LNCaP clone FGC (cell line): ENCODE measurements around the gene IFT43.

ENCODE experiments used
- DNase-seq: peaks from one replicate; pipeline ENCODE4 v3.0.0-alpha.2; 2011; ENCODE audit warnings: low read depth
- H3K4me3 ChIP-seq: 2 replicates; pipeline ENCODE4 v1.5.1; 2011; ENCODE audit warnings: mild to moderate bottlenecking, low read depth, low read length, control low read depth
- CTCF ChIP-seq: IDR thresholded peaks from 2 replicates; pipeline ENCODE4 v1.5.1; 2012; ENCODE audit warnings: mild to moderate bottlenecking; ENCODE audit not compliant: control insufficient read depth, insufficient read depth; ENCODE audit errors: extremely low read depth

IFT43 gene

DNA sequence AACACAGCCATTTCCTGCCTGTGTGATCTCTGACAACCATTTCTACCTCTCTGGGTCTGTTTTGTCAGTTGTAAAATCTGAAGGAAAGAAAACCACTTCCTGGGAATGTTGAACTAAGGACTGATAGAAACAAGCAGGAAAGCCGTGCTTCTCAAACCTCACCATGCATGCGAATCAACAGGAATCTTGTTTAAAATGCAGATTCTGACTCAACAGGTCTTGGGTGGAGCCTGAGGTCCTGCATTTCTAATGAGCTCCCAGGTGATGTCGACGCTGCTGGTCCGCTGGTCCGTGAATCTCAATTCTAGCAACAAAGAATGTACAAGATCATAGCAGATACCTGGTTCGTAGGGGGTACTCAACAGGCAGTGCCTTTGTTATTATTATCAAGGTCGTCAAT, 128.1 kb downstream of the IFT43 start:
- no peak overlapping the region for H3K4me3 ChIP-seq
- no peak for DNase-seq
- no peak for TF ChIP-seq CTCF

GRCh38 chr14:76115010-76115422, 129.5 kb downstream of the IFT43 start:
- H3K4me3 ChIP-seq = no peak overlapping the region
- no peak for TF ChIP-seq CTCF
- no peak for DNase-seq

DNA sequence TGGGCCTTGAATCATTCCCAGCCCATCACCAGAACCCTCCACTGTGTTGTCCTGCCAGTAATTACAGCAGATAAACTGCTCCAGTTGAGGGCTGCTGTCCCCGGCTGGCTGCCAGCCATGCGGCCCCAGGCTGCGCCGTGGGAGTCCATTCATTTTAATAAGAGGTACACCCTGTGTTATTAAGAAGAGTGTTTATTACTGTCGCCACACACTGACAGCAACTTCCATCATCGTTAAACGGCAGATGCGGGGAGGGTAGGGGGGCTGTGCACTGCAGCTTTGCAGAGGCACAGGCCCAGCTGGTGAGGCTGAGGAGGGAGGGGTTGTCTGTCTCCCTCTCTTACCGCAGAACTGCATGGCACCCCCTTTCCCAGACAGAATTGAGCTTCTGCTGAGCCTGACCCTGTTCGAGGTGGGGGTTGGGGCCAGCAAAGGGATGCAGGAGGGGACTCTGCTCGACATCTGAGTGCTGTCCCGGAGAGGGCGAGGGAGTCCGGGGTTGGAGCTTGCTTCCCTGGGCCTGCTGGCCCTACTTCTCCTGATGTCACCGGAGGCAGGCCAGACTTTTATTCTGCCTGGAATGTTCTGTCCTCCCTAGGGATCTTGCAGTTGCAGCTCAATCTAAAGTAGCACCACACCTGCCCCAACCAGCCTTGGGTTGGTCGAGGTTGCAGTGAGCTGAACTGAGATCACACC, 132.4 kb downstream of the IFT43 start:
- TF ChIP-seq CTCF = no peak
- H3K4me3 ChIP-seq = no peak overlapping the region
- no peak for DNase-seq

GRCh38 chr14:76118594-76118993, 133.0 kb downstream of the IFT43 start:
- DNase-seq = no peak
- no peak for TF ChIP-seq CTCF
- no peak overlapping the region for H3K4me3 ChIP-seq

- TF ChIP-seq CTCF = no peak
- no peak for DNase-seq
- no peak overlapping the region for H3K4me3 ChIP-seq
Measured at GRCh38 chr14:76121089-76121748, 135.7 kb downstream of the IFT43 start.

DNA sequence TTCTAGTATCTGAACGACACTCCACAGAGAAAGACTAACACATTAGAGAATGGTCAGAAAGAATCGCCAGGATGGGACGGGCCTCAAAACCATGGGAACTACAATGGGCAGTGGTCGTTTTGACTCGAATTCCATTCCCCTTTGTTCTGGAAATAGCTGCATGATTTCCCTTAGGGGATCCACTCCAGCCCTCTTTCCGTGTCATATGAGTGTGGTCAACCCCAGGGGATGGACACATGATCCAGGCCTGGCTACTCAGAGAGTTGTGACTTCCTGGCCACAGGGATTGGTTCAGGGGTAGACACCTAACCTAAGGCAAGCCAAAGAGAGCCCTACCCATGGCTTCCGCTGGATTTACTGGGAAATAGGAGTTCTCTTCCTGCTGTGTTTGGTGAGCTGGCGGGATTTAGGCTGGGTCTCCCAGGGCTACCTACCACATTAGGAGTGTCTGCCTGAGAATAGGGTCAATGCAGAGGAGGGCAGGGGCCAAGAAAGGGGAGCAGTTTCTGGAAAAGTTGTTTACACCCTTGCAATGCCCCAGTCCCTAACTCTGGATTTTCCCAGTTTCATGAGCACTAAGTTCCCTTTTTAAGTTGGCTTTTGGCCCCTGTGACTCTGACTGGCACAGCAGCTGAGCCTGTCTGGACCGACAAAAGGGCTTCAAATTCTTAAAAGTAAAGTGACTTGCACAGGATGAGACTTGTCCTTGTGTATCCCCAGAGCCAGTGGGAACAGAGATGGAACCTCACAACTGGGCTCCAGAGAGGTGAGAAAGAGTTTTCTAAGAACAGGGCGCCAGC, 138.1 kb downstream of the IFT43 start:
- H3K4me3 ChIP-seq = no peak overlapping the region
- no peak for TF ChIP-seq CTCF
- DNase-seq = no peak
